Nephron progenitor cell (in vitro differentiated cells): ENCODE data around the gene FSCN2.

Experiments used
- DNase-seq: peaks from one replicate; pipeline ENCODE4 v3.0.0; 2021
- H3K27ac Mint-ChIP-seq: 2 replicates; pipeline ENCODE4 v1.8.0; 2021; ENCODE audit warnings: mild to moderate bottlenecking, moderate library complexity, mixed read lengths
- H3K27me3 Mint-ChIP-seq: 2 replicates; pipeline ENCODE4 v1.8.0; 2021; ENCODE audit warnings: mild to moderate bottlenecking, low read depth, mixed read lengths; ENCODE audit not compliant: poor library complexity
- H3K36me3 Mint-ChIP-seq: 2 replicates; pipeline ENCODE4 v1.8.0; 2021; ENCODE audit warnings: low read depth, mixed read lengths
- H3K4me1 Mint-ChIP-seq: 2 replicates; pipeline ENCODE4 v1.8.0; 2021; ENCODE audit warnings: mixed read lengths
- H3K4me3 Mint-ChIP-seq: 2 replicates; pipeline ENCODE4 v1.8.0; 2021; ENCODE audit warnings: mild to moderate bottlenecking, moderate library complexity, mixed read lengths
- H3K9me3 Mint-ChIP-seq: 2 replicates; pipeline ENCODE4 v1.8.0; 2021; ENCODE audit warnings: mild to moderate bottlenecking, moderate library complexity, mixed read lengths
- TF ChIP-seq, protein P1 (sequence below): fragments of 200-600 bp; sonication (generic); IDR thresholded peaks from 2 replicates; pipeline ENCODE4 v1.5.0; 2021; ENCODE audit warnings: antibody characterized with exemption

Gene FSCN2

DNA sequence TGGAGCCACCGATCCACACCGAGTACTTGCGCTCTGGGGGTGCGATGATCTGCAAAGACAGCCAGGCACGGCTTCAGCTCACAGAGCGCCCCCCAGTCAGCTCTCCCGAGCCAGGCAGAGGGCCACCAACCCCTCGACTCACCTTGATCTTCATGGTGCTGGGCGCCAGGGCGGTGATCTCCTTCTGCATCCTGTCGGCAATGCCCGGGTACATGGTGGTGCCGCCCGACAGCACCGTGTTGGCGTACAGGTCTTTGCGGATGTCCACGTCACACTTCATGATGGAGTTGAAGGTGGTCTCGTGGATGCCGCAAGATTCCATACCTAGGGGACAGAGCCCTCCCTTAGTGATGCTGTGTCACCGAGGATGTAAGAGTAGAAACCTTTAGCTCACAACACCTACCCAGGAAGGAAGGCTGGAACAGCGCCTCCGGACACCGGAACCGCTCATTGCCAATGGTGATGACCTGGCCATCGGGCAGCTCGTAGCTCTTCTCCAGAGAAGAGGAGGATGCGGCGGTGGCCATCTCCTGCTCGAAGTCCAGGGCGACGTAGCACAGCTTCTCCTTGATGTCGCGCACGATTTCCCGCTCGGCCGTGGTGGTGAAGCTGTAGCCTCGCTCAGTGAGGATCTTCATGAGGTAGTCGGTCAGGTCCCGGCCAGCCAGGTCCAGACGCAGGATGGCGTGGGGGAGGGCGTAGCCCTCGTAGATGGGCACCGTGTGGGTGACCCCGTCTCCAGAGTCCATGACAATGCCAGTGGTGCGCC, 17.2 kb upstream of the FSCN2 start:
- H3K4me1 Mint-ChIP-seq, result peaks cover 41% of the 10 kb centered on the region
- peak overlapping the region; percentile 100 for H3K4me3 Mint-ChIP-seq
- DNase-seq, result no peak
- peaks cover 46% of the 10 kb centered on the region for H3K36me3 Mint-ChIP-seq
- H3K9me3 Mint-ChIP-seq, result peaks cover 19% of the 10 kb centered on the region
- H3K27me3 Mint-ChIP-seq, result peaks cover 17% of the 10 kb centered on the region
- peak overlapping the region; percentile 98 for H3K27ac Mint-ChIP-seq
- TF ChIP-seq, protein P1, sequence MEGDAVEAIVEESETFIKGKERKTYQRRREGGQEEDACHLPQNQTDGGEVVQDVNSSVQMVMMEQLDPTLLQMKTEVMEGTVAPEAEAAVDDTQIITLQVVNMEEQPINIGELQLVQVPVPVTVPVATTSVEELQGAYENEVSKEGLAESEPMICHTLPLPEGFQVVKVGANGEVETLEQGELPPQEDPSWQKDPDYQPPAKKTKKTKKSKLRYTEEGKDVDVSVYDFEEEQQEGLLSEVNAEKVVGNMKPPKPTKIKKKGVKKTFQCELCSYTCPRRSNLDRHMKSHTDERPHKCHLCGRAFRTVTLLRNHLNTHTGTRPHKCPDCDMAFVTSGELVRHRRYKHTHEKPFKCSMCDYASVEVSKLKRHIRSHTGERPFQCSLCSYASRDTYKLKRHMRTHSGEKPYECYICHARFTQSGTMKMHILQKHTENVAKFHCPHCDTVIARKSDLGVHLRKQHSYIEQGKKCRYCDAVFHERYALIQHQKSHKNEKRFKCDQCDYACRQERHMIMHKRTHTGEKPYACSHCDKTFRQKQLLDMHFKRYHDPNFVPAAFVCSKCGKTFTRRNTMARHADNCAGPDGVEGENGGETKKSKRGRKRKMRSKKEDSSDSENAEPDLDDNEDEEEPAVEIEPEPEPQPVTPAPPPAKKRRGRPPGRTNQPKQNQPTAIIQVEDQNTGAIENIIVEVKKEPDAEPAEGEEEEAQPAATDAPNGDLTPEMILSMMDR, result no peak

DNA sequence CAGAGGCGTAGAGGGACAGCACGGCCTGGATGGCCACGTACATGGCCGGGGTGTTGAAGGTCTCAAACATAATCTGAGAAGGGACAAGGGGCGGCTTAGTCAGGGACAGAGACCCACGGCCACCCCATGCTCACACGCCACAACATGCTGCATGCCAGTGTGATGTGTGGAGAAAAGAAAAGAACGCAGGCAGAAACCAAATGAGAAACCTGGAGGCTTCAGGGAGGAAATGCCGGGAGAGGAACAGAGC, 16.7 kb upstream of the FSCN2 start:
- Mint-ChIP-seq H3K27ac (peak overlapping the region; percentile 98), H3K27me3 (peaks cover 12% of the 10 kb centered on the region), H3K4me1 (peaks cover 46% of the 10 kb centered on the region), H3K36me3 (peaks cover 46% of the 10 kb centered on the region), H3K9me3 (peaks cover 19% of the 10 kb centered on the region), H3K4me3 (peak overlapping the region; percentile 100)
- TF ChIP-seq, protein P1, result no peak
- DNase-seq, result no peak

DNA sequence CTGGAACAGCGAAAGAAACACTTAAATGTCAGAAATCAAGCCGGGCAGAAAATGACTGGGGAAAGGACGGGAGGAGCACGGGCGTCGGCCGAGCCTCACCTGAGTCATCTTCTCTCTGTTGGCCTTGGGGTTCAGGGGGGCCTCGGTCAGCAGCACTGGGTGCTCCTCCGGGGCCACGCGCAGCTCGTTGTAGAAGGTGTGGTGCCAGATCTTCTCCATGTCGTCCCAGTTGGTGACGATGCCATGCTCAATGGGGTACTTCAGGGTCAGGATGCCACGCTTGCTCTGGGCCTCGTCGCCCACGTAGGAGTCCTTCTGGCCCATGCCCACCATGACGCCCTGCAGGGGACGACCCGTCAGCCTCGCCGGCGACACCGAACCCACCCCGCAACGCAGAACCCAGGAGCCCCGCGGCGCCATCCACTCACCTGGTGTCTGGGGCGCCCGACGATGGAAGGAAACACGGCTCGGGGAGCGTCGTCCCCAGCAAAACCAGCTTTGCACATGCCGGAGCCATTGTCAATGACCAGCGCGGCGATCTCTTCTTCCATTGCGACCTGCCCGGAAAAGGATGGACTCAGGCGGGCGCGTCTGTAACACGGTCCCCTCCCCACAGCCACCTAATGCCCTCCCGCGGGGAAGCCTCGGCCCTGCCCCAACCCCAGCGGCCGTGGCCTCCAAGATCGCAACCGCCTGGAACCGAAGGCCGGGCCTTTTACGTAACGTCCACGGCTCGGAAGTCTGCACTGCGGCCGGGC, 16.2 kb upstream of the FSCN2 start:
- Mint-ChIP-seq H3K36me3 (peaks cover 46% of the 10 kb centered on the region), H3K4me1 (peaks cover 51% of the 10 kb centered on the region), H3K9me3 (peaks cover 19% of the 10 kb centered on the region), H3K27ac (peak overlapping the region; percentile 98), H3K4me3 (peak overlapping the region; percentile 100), H3K27me3 (peaks cover 10% of the 10 kb centered on the region)
- TF ChIP-seq, protein P1, result no peak
- no peak for DNase-seq

DNA sequence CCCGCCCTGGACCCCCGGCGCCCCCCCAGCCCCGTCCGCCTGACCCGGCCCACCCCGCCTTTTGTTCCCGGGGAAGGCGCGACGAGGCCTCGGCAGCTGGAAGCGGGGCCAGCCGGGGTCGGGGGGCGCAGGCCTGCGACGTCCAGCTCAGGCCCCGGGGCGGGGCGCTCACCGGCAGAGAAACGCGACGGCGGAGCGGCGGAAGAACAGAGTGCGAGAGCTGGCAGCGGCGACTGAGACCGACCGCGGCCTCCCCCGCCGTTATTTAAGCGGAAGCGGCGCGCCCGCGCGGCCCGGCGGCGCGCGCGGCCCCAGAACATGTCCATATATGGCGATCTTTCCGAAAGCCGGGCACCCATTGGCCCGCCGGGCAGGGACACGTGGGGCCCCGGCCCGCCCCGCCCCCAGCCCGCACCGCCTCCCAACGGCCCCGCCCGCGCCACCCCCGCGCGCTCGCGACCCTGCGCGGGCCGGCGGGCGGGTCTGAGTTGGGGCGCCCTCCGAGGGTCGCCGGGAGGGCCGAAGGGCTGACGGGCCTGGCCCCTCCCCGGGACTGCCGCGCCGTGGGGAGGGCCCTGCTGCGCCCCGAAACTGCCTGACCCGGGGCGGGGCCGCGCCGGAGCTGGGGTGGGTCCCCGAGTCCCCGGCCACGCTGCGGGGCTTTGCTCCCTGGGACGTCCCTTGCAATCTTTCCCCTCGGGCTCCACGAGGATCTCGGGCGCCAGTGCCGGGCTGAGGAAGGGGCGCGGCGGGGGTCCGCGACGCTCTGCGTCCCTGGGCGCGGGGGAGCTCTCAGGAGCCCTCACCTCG, 15.4 kb upstream of the FSCN2 start, which contains the start of gene ACTG1:
Gene ACTG1, minus strand, starts transcription at position 238 of the 810 bp plus-strand sequence. CDS start 445 bp downstream, outside the sequence.
- peak within 1 kb of the TSS; percentile 100 for H3K4me3 Mint-ChIP-seq
- peaks cover 54% of the 10 kb centered on the region for H3K4me1 Mint-ChIP-seq

DNA sequence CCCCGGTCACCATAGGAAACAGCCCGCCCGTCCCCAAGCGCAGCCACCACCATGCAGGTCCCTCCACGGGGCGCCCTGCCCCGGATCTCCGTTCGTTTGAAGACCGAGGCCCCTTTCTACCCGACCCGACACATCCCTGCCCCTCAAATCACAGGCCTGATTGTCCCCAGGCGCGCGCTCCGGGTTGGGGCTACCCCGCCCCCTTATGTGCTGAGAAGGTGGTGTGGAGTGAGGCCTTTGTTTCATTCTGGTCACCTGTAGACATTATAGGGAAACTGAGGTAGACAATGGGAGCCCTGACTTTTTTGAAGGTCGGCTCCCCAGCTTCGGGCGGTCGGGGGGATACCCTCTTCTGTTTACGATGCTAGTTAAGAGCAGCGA, 14.8 kb upstream of the FSCN2 start:
- peak; percentile 65 for DNase-seq
- Mint-ChIP-seq H3K36me3 (peaks cover 36% of the 10 kb centered on the region), H3K27me3 (peaks cover 8% of the 10 kb centered on the region), H3K9me3 (peaks cover 12% of the 10 kb centered on the region), H3K4me1 (peaks cover 60% of the 10 kb centered on the region), H3K27ac (peak overlapping the region; percentile 83), H3K4me3 (peak overlapping the region; percentile 80)
- TF ChIP-seq, protein P1, result no peak

More for the DNA sequence above, 15.4 kb upstream of the FSCN2 start, which contains the start of gene ACTG1:
- Mint-ChIP-seq H3K27me3 (peaks cover 9% of the 10 kb centered on the region), H3K27ac (peak within 1 kb of the TSS; percentile 98), H3K36me3 (peaks cover 42% of the 10 kb centered on the region), H3K9me3 (peaks cover 16% of the 10 kb centered on the region)
- peak; percentile 88 for DNase-seq
- TF ChIP-seq, protein P1, result no peak
